Calu3 (cell line): Measurements from ENCODE around the gene FZD2. TPM values are rescaled to one million over a fixed set of nuclear protein-coding genes. Genes with fewer than 3 reads are reported as not detected.
"Not testable (repeated sequence)": the region's sequence is repeated elsewhere in the genome, so short reads cannot be mapped to it uniquely, and the experiment has no call there.

Experiments
- Bru-seq: library from RNA; stranded (reverse); fragments of 400-500 nt; gene quantifications from one replicate; lab custom pipeline; 2021; lab: Mats Ljungman, UMichigan
- BruChase-seq, 2 experiments: library from RNA; stranded (reverse); fragments of 400-500 nt; gene quantifications; one replicate each; lab custom pipeline; 2021; lab: Mats Ljungman, UMichigan
- BruUV-seq: library from RNA; stranded (reverse); fragments of 400-500 nt; replicated peaks from 2 replicates; lab custom pipeline; 2021; lab: Mats Ljungman, UMichigan
- CTCF ChIA-PET: fragments of 300-600 bp; sonication (Branson Sonifier 250); formaldehyde crosslinking; loops from one replicate; lab custom pipeline; 2022; ENCODE audit warnings: antibody characterized with exemption; lab: Charles Lee
- DNase-seq: peaks from one replicate; pipeline ENCODE4 v3.0.0; 2022
- H3K27ac Mint-ChIP-seq: one replicate; pipeline ENCODE4 v1.8.0; 2022; ENCODE audit warnings: mixed read lengths; ENCODE audit not compliant: unreplicated experiment
- H3K27me3 Mint-ChIP-seq: one replicate; pipeline ENCODE4 v1.8.0; 2022; ENCODE audit warnings: mixed read lengths; ENCODE audit not compliant: unreplicated experiment
- H3K36me3 Mint-ChIP-seq: one replicate; pipeline ENCODE4 v1.8.0; 2022; ENCODE audit warnings: mild to moderate bottlenecking, moderate library complexity, mixed read lengths; ENCODE audit not compliant: insufficient read depth, unreplicated experiment
- H3K4me1 Mint-ChIP-seq: one replicate; pipeline ENCODE4 v1.8.0; 2022; ENCODE audit warnings: mild to moderate bottlenecking, low read depth, mixed read lengths; ENCODE audit not compliant: unreplicated experiment
- H3K4me3 Mint-ChIP-seq: one replicate; pipeline ENCODE4 v1.8.0; 2022; ENCODE audit warnings: mild to moderate bottlenecking, low read depth, moderate library complexity, mixed read lengths; ENCODE audit not compliant: unreplicated experiment
- H3K9me3 Mint-ChIP-seq: one replicate; pipeline ENCODE4 v1.8.0; 2022; ENCODE audit warnings: low read depth, mixed read lengths; ENCODE audit not compliant: unreplicated experiment
- intact Hi-C: fragments of 100-400 bp; cut with micrococcal nuclease; formaldehyde crosslinking; loops from one replicate; pipeline ENCODE4 v1.10.0; 2022; ENCODE audit not compliant: unreplicated experiment
- long read RNA-seq: library from polyadenylated mRNA; stranded (forward); transcript quantifications from one replicate; pipeline ENCODE4 v2.0.0, GENCODE V29; 2022
- total RNA-seq: library from RNA; stranded (reverse); gene quantifications from 2 replicates; pipeline ENCODE4 v1.2.3, GENCODE V29; 2022
- TF ChIP-seq, protein P1 (sequence below): fragments of 200-600 bp; IDR thresholded peaks from one replicate; pipeline ENCODE4 v1.8.0; 2022; ENCODE audit warnings: antibody characterized with exemption; ENCODE audit not compliant: unreplicated experiment

FZD2 gene
- total RNA-seq, result 28.5 and 35.8 TPM in 2 replicates
- Bru-seq, nascent RNA, result percentile 49 among the genes with signal in this experiment
- percentile 75 among the genes with signal in this experiment for BruChase-seq, experiment 1, labeled RNA remaining after a 6-hour chase
- BruChase-seq, experiment 2, labeled RNA remaining after a 2-hour chase, result percentile 89 among the genes with signal in this experiment
- long read RNA-seq, transcript FZD2-201 (1 exons, 2,112 nt), result major isoform, 22 of 22 reads
- long read RNA-seq, partial matches to known transcripts, result 0 of 22 reads
- long read RNA-seq, other reads (novel, unspliced or antisense), result 0 of 22 reads

DNA sequence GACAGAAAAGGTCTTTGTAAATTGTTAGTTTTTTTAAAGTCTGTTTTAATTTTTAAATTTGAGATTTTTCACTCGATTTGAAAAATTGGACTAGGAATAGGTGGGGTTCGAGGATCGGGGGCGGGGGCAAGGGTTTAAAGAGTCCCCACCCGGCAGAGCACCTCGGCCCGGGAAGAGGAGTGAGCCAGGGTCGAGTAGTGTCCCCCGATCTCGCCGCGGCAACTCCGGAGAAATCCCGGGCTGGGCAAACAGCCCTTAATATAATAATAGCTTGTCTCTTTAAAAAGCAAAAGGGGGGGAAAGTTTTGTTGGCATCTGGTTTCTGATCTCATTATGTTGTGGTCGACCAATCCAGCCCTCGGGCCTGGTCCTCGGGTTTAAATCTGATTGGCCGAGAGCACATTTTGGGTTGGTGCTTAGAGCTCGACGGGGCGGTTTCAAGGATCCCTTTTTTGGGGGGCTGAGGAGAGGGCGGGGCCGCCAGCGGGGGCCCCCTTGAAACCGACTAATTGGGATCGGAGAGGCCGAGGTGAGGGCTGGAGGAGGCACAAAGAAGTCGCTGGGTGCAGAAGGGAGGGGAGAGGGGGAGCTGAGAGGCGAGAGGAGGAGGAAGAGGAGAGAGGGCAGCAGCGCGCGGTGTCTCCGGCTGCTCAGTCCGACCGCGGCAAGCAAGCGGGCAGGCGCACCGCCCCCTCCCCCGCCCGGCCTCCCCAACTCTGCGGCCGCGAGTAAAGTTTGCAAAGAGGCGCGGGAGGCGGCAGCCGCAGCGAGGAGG lies at the start of gene FZD2:
FZD2 (plus strand) TSS at position 653 of the 775 bp plus-strand sequence. CDS start 205 bp downstream, outside the sequence.
- peak; percentile 94 for DNase-seq
- BruUV-seq, result no TSS peak
- peak within 1 kb of the TSS; percentile 93 for H3K4me3 Mint-ChIP-seq
- peaks cover 49% of the 10 kb centered on the region for H3K4me1 Mint-ChIP-seq
- no peaks in the 10 kb centered on the region for H3K27me3 Mint-ChIP-seq
- intact Hi-C loops, result no loop called here
- H3K9me3 Mint-ChIP-seq, result no peaks in the 10 kb centered on the region
- peak within 1 kb of the TSS; percentile 88 for H3K27ac Mint-ChIP-seq
- peaks cover 45% of the 10 kb centered on the region for H3K36me3 Mint-ChIP-seq
- TF ChIP-seq, protein P1, sequence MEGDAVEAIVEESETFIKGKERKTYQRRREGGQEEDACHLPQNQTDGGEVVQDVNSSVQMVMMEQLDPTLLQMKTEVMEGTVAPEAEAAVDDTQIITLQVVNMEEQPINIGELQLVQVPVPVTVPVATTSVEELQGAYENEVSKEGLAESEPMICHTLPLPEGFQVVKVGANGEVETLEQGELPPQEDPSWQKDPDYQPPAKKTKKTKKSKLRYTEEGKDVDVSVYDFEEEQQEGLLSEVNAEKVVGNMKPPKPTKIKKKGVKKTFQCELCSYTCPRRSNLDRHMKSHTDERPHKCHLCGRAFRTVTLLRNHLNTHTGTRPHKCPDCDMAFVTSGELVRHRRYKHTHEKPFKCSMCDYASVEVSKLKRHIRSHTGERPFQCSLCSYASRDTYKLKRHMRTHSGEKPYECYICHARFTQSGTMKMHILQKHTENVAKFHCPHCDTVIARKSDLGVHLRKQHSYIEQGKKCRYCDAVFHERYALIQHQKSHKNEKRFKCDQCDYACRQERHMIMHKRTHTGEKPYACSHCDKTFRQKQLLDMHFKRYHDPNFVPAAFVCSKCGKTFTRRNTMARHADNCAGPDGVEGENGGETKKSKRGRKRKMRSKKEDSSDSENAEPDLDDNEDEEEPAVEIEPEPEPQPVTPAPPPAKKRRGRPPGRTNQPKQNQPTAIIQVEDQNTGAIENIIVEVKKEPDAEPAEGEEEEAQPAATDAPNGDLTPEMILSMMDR, result no peak
- CTCF ChIA-PET, result interaction anchor here (0.6 to 1.3 kb wide), 9 partner anchors 13 to 910 kb away, joined by 3 to 9 read pairs (median 5); no protein-coding TSS in a partner anchor

DNA sequence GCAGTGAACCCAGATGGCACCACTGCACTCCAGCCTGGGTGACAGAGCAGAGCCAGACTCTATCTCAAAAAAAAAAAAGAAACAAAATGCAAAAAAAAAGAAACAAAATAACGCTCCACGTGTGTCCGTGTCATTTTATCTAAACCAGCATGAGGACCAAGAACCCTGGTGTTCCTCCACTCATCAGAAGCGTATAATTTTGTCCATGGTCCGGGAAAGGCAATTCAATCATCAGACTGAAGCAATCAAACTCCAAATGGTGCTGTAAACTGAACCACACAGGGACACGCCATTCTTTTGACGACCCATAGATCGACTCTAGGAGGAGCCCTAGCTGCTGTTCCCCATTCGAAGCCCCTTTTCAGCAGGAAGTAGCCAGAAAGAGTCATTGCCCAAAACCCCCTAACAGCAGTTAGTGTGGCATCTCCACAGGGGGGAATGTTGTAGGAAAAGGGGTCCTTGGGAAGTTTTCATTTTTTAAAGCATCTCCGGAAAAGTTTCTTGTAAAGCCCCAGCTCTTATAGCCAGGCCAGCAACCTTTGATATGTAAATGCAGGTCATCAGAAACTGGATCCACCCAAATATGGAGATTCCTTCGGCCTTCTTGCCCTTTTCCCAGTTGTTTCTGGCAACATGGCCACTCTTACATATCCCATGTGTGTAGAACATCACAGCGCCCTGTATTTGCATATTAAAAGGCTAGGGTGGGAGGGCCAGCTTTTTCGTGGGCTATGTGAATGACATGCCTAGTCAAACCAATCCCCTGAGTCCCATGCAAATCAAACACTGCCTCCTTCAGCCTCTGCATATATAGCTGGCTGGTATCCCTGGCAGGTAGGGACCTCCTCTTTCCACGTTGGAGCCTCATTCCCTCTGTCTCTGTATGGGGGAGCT lies 45.8 kb upstream of the FZD2 start:
- CTCF ChIA-PET, result interaction anchor here (0.6 to 1.3 kb wide), 2 partner anchors 8 to 112 kb away, joined by 4 to 5 read pairs; partner anchors contain the start of gene GPATCH8
- H3K4me3 Mint-ChIP-seq, H3K36me3 Mint-ChIP-seq, H3K4me1 Mint-ChIP-seq, BruUV-seq, intact Hi-C loops, DNase-seq, H3K9me3 Mint-ChIP-seq, H3K27ac Mint-ChIP-seq: not testable (repeated sequence)
- H3K27me3 Mint-ChIP-seq, result peaks cover 34% of the 10 kb centered on the region

DNA sequence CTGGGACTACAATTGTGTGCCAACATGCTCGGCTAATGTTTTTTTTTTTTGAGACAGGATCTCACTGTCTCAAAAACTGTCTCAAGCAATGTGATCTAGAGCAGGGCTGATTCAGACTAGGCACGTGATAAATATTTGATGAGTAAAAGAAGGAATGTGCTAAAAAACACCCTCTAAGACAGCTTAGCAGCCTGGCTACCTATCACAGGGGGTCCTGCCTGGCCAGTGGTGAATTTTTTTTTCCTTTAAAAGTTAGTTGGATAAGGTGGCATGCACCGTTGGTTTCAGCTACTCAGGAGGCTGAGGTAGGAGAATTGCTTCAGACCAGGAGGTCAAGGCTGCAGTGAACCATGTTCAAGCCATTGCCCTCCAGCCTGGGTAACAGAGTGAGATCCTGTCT lies 39.3 kb upstream of the FZD2 start:
- intact Hi-C loops, result no loop called here
- Mint-ChIP-seq H3K27ac (no peak overlapping the region), H3K4me1 (no peaks in the 10 kb centered on the region), H3K27me3 (peaks cover 34% of the 10 kb centered on the region), H3K36me3 (no peaks in the 10 kb centered on the region), H3K4me3 (no peak overlapping the region), H3K9me3 (no peaks in the 10 kb centered on the region)
- TF ChIP-seq, protein P1, result no peak
- CTCF ChIA-PET, result interaction anchor here (0.6 kb wide), 1 partner anchor 318 kb away, joined by 4 read pairs; the partner anchor contains the start of gene ATXN7L3
- no peak for DNase-seq
- BruUV-seq, result no TSS peak

DNA sequence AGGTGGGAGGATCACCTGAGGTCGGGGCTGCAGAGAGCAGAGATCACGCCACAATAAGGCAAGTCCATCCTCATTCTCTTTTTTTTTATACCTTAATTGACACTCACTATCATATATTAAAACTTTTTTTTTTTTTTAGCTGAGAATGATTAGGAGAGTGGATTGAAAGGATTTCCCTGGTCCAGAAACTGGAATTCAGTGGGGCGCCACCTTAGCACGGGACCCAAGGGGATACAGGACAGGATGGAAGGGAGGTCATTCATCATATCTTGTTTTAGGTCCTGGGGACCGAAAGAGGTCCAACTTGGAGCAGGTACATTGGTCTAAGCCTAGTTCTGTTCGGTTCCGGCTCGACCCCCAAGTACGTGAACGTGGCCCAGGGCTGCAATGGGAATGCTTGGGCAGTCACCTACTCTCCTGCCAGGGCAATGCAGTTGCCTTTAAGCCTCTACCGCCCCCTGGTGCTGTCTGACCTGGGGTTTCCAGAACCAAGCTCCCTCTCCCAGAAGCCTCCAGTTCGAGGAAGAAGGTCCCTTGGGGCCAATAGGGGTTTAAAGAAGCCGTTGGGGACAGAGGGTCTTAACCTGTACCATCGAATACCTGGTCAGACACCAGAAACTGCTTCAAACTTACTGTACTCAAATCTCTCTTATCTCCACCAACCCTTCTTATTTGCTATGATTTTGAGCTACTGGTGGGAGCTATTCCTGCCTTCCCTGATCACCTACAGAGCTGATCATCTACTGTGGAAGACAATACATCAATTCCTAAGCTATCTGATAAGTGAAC lies 34.2 kb upstream of the FZD2 start:
- Mint-ChIP-seq H3K27ac (peak overlapping the region; percentile 22), H3K27me3 (peaks cover 19% of the 10 kb centered on the region), H3K4me3 (no peak overlapping the region), H3K4me1 (no peaks in the 10 kb centered on the region), H3K36me3 (no peaks in the 10 kb centered on the region), H3K9me3 (no peaks in the 10 kb centered on the region)
- DNase-seq, result peak; percentile 92
- CTCF ChIA-PET, result interaction anchor here (0.6 to 2.3 kb wide), 26 partner anchors 9 to 625 kb away, joined by 3 to 14 read pairs (median 4); partner anchors contain the start of genes FAM171A2, GRN and HEXIM1
- no TSS peak for BruUV-seq
- TF ChIP-seq, protein P1, result peak; percentile 85
- intact Hi-C loops, result loop anchor here (2.0 kb wide), 1 partner anchor 122 kb away; no protein-coding TSS in a partner anchor
